GM12801 (cell line): ENCODE measurements around the gene RAP1GAP2.

ENCODE experiments used
- TF ChIP-seq, protein P1 (sequence below): IDR thresholded peaks from one replicate; pipeline ENCODE4 v1.5.1; 2011; ENCODE audit warnings: control low read depth; ENCODE audit not compliant: insufficient read length; ENCODE audit errors: extremely low read depth

RAP1GAP2 gene

DNA sequence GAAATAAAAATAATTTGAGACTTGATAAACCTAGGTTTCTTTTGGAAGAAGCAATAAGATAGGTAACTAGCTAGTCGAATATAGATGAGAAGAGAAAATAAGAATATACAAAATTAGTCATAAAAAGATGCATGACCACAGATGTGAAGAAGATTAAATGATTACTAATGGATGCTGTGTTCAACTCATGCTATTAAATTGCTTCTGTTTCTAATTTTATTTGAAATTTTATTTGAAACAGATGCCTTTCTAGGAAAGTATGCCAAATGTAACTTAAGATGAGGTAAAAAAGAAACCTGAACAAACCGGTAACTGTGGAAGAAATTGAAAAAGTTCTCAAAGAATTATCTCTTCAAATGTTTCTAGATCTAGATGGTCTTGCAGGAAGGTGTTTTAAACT, 175.6 kb downstream of the RAP1GAP2 start:
- TF ChIP-seq, protein P1, sequence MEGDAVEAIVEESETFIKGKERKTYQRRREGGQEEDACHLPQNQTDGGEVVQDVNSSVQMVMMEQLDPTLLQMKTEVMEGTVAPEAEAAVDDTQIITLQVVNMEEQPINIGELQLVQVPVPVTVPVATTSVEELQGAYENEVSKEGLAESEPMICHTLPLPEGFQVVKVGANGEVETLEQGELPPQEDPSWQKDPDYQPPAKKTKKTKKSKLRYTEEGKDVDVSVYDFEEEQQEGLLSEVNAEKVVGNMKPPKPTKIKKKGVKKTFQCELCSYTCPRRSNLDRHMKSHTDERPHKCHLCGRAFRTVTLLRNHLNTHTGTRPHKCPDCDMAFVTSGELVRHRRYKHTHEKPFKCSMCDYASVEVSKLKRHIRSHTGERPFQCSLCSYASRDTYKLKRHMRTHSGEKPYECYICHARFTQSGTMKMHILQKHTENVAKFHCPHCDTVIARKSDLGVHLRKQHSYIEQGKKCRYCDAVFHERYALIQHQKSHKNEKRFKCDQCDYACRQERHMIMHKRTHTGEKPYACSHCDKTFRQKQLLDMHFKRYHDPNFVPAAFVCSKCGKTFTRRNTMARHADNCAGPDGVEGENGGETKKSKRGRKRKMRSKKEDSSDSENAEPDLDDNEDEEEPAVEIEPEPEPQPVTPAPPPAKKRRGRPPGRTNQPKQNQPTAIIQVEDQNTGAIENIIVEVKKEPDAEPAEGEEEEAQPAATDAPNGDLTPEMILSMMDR: no peak

GRCh38 chr17:2972749-2973148, 176.5 kb downstream of the RAP1GAP2 start:
- TF ChIP-seq, protein P1: no peak

GRCh38 chr17:2974347-2974746, 178.1 kb downstream of the RAP1GAP2 start:
- TF ChIP-seq, protein P1: no peak

- TF ChIP-seq, protein P1: no peak
Measured at GRCh38 chr17:2975469-2975958, 179.3 kb downstream of the RAP1GAP2 start.

GRCh38 chr17:2977157-2977556, 180.9 kb downstream of the RAP1GAP2 start:
- TF ChIP-seq, protein P1: no peak

GRCh38 chr17:2978116-2978515, 181.9 kb downstream of the RAP1GAP2 start:
- TF ChIP-seq, protein P1: no peak

DNA sequence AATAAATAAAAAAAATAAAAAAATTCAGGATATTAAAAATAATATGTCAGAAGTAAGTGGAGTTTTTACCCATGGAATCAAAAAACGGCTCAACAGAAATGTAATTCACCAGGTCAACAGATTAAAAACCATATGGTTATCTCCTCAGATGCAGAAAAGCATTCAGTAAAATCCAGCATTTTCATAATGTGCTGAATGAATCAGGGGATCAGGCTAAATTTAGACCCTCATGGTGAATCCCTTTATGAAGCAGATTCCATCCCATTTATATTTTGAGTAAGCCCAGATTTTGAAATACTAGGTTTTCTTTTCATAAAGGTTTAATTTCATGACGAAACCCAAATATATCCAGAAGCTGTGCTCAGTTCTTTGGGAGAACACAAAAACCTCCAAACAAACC, 182.8 kb downstream of the RAP1GAP2 start:
- TF ChIP-seq, protein P1: no peak
